NCI-H1436 treated with DMSO at 0.1 percent for 48 hours (cell line): ENCODE measurements around the gene CCDC174.
A peak's percentile ranks its signal among the peaks of the same experiment; 100 is the strongest.
"Not testable (repeated sequence)": the region's sequence is repeated elsewhere in the genome, so short reads cannot be mapped to it uniquely, and the experiment has no call there.

ENCODE experiments used
- DNase-seq: peaks from one replicate; lab custom pipeline; 2025; lab: John Stamatoyannopoulos, UW

The CCDC174 gene

DNA sequence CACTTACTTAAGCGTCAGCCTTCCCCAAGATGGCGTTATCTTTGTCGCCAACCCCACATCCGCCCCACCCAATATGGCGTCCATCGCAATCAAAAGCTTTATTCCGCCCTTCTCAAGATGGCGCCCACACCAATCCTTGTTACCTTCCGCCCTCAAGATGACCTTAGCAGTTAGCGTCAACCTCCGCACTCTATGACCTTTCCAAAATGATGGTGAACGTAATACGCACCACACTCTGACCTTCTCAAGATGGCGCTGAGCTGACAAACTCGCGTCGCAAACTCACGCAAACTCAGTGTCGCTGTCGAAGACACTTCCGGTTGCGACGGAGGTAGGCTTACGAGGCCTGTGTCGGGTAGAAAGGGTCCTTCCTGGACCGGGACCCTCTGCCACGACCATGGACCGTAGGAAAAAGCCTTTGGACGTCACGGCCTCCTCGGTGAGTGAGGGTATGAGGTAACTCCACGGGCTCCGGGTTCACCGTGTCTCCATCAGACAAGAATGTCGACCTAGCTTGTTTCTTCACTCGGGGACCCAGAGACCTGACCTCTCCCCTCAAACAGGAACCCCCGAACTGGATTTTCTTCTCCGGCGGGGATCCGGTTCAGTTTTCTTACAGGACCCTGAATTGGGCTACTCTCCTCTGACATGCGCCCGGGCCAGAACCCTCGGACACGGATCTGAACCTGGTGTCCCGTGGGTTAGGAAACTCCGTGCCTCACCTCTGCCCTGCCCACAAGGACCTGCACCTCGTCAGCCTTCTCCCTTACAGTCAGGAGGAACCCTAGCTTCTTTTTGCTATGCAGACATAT, at the start of gene CCDC174:
Gene CCDC174, plus strand, starts transcription at position 323 of the 812 bp plus-strand sequence. Its CDS starts 75 bp downstream, at position 398.
- peak; percentile 83 for DNase-seq

DNA sequence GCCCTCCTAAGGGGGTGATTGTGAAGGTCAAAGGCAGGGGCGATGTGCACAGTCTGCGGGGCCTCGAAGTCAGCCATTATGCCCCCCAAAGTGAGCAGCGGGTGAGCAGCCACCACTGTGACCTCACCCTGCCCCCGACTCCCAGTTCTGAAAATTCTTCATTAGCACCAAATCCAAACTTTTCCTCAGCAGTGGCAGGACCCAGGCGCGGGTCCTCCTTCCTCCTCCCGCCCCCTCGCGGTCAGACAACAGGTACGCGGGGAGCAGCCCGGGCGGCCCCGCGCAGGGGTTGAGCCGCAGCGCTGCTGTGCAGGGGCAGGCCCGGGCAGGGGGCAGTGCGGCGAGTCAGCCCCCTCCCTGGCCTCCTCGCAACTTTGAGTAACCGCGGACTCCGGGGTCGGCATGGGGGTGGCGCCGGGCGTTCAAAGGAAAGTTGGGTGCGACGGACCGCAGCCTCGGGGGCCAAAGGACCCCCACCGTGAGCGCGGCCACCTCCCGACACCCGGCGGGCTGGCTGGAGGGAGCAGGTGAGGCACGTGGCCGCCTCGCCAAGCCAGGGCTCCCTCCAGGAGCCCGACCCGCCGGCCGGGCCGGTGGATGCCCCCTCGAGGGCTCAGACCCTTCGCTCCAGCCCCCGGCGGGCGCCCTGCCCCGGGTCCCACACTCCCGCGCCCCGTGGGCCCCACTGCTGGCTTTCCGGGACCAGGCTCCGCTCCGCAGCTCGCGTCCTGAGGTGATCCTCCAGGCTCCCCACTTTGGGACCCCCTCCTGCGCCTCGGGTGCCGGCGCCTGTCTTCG, 49.4 kb upstream of the CCDC174 start:
- DNase-seq = no peak

GRCh38 chr3:14602804-14603644, 48.5 kb upstream of the CCDC174 start:
- no peak for DNase-seq

DNA sequence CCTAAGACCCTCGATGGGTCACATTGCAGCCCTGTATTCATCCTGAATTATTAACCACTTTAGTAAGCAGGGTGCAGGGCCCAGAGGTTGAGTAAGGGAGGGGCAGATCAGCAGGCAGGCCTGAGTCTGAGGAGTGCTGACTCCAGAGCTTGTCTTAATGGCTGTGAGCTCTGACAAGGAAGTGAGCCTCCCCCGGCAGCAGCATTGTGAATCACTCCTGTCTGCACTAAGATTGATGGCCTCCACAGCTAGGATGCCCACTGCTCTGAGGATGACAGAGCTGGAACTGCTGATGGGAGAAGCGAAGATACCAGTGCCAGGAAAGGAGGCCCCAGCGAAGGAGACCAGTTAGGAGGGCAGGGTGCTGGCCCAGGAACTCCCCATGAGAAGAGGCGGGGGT, 46.5 kb upstream of the CCDC174 start:
- no peak for DNase-seq

DNA sequence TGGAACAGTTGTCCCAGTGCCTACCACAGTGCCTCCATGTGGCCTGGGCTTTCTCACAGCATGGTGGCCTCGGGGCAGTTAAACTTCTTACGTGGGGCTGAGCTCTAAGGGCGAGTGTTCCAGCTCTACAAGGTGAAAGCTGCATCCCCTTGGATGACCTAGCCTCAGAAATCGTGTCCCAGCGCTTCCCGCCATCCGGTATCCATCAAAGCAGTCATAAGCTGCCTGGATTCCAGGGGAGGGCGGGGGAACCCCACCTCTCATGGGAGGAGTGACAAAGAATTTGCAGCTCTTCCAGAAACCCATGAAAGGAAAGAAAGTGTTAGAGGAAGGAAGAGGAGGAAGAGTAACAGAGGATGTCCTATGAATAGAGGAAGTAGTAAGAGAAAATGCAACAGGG, 45.8 kb upstream of the CCDC174 start:
- DNase-seq = no peak

DNA sequence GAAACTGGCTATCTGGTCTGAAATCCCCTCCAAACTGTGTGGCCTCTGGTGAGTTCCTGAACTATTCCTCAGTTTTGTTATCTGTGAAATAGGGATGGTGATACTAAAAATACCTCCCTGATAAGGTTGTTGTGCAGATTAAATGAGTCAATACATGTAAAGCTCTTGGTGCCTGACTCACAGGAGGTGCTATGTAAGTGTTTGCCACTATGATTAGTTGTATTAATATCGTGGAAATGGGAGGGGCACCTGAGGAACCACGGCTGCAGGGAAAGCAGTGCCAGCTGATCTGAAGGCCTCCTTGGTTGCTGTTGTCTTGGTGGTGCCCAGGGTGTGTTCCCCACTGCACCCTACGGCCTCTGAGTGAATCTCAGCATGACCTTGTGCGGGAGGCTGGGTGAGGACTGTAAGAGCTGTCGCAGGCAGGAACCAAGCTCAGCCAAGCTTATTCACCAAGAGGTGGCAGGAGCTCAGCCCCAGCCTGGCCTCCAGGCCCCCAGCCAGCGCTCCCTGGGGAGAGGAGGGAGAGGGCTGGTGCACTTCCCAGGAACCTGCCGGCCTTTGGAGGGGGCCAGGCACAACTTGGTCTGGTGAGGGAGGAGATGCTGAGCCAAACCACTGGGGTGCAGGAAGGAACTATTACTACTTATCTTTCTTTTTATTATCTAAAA, 44.8 kb upstream of the CCDC174 start:
- no peak for DNase-seq

GRCh38 chr3:14608298-14608697, 43.3 kb upstream of the CCDC174 start:
- no peak for DNase-seq

GRCh38 chr3:14609058-14609457, 42.5 kb upstream of the CCDC174 start:
- not testable (repeated sequence) for DNase-seq

DNA sequence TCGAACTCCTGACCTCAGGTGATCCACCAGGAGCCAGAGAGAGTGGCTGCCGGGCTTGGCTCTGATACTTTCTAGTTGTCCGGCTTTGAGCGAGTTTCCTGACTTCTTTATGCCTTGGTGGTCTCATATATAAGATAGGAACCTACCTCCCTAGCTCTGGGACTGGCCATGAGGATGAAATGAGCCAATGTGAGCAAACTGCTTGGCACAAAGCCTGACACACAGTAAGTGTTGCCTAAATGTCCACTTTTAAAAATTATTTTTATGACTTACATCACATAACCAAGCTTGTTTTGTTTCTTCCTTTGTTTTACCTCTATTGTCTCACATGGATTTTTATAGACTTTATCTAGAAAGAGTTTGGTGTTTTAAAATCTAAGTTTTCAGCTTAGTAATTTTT, 42.1 kb upstream of the CCDC174 start:
- no peak for DNase-seq

GRCh38 chr3:14609941-14610340, 41.6 kb upstream of the CCDC174 start:
- DNase-seq = no peak

GRCh38 chr3:14614189-14614588, 37.4 kb upstream of the CCDC174 start:
- no peak for DNase-seq

- no peak for DNase-seq
Measured at GRCh38 chr3:14614862-14615261, 36.7 kb upstream of the CCDC174 start.

- DNase-seq = no peak
Measured at GRCh38 chr3:14616606-14617507, 34.7 kb upstream of the CCDC174 start.

- DNase-seq = no peak
Measured at GRCh38 chr3:14617508-14618023, 34.0 kb upstream of the CCDC174 start.

- no peak for DNase-seq
Measured at GRCh38 chr3:14619605-14620004, 32.0 kb upstream of the CCDC174 start.

DNA sequence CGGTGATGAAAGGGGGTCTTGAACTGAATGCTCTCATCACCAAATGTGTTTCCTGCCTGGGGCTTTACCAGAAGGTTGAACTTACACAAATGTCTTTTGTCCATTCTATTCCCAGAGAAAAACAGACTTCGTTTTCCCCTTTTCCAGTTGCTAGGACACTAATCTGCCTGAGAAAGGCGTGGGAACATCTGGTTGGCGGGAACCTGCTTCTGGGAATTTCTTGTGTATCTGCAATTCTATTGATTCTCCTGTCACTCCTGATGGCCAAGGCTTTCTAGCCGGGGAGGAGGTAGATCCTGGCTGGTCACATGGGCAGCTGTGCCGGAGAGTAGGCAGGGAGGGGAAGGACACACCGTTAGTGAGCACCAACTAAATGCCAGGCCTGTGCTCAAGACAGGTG, 31.1 kb upstream of the CCDC174 start:
- DNase-seq = no peak

GRCh38 chr3:14621093-14621492, 30.5 kb upstream of the CCDC174 start:
- DNase-seq = no peak

DNA sequence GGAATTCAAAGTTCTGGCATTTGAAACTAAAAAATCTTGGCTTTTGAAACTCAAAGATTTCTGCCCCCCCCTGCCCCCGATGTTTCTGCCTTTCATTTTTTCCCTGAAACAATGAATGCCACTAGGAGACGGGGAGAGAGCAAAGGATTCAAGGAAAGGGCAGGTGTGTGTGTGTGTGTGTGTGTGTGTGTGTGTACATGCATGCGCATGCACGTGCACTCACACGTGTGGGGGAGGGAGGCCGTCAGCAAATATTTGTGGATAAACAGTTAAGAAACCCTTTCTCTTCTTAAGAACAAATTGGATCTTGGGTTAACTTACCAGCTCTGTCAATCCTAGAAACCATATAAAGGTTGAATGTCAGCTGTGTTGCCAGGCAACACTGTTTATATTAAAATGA, 29.2 kb upstream of the CCDC174 start:
- no peak for DNase-seq

DNA sequence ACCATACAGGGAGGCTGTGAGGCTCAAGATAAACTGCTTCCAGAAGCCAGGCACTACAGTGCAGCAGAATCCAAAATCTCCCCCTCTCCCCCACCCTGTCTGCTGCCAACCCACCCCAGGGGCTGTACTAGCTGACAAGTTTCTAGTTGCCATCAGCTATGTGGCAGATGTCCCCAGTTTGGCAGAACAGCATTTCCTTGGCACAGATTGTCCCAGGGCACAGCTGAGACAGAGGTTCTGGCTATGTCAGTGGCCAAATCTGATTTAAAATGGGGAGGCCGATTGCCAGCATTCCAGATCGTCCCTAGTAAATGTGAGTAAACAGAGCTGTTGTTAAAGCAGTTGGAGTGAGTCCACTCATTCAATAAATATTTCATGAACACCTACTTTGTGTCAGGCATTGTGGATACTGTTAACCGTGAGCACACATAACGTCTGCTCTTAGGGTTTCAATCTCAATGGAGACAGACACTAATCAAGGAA, 28.0 kb upstream of the CCDC174 start:
- no peak for DNase-seq

DNA sequence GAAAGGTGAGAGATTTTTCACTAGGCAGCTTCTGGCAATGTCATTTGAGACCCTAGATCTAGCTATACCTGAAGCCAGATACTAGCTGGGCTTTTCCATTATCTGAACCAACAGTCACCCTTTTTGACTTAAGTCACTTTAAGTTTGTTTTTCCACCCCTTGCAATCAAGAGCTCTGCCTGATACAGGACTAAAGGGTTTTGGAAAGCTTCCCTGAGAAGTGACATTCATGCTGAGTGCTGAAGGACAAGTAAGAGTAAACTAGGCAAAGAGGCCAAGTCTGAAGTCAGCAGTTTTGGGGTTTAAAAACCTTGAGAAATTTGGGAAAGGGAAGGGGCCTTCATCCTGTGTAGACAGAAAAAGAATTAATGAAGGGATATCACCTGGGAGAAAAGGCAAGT, 27.1 kb upstream of the CCDC174 start:
- no peak for DNase-seq
